OCI-LY3 (cell line): ENCODE data around the gene OAT.

Experiments
- H2AFZ ChIP-seq: fragments of 200-600, 300-600 bp; shearing (Covaris generic); 2 replicates; pipeline ENCODE4 v1.6.0; 2014; ENCODE audit warnings: antibody characterized with exemption, low read depth, low read length
- H3K27ac ChIP-seq: fragments of 200-600, 300-600 bp; sonication (generic); 2 replicates; pipeline ENCODE4 v1.5.1; 2014; ENCODE audit warnings: mild to moderate bottlenecking, low read length, moderate library complexity, mixed read lengths
- H3K27me3 ChIP-seq: fragments of 200-600, 300-600 bp; sonication (generic); 2 replicates; pipeline ENCODE4 v1.6.1; 2014; ENCODE audit warnings: low read depth, low read length, mixed read lengths
- H3K36me3 ChIP-seq: fragments of 200-600, 300-600 bp; sonication (generic); replicated peaks from 2 replicates; pipeline ENCODE3; 2014; ENCODE audit warnings: low read depth, low read length, mixed read lengths
- H3K4me1 ChIP-seq: fragments of 300-600, 200-600 bp; sonication (generic); 2 replicates; pipeline ENCODE4 v1.6.1; 2014; ENCODE audit warnings: low read length, mixed read lengths
- H3K4me2 ChIP-seq: fragments of 200-600, 300-600 bp; sonication (generic); 2 replicates; pipeline ENCODE4 v1.6.1; 2014; ENCODE audit warnings: low read length, mixed read lengths
- H3K4me3 ChIP-seq: fragments of 300-600, 200-600 bp; sonication (generic); 2 replicates; pipeline ENCODE4 v1.5.1; 2014; ENCODE audit warnings: antibody characterized with exemption, mild to moderate bottlenecking, low read length, moderate library complexity
- H3K79me2 ChIP-seq: fragments of 300-600, 200-600 bp; shearing (Covaris generic); 2 replicates; pipeline ENCODE4 v1.6.1; 2014; ENCODE audit warnings: mild to moderate bottlenecking, low read length, mixed read lengths
- H3K9ac ChIP-seq: fragments of 300-600, 200-600 bp; shearing (Covaris generic); 2 replicates; pipeline ENCODE4 v1.6.0; 2014; ENCODE audit warnings: mild to moderate bottlenecking, low read length, moderate library complexity
- H3K9me3 ChIP-seq: fragments of 200-600, 300-600 bp; shearing (Covaris generic); 2 replicates; pipeline ENCODE4 v1.6.1; 2014; ENCODE audit warnings: low read length, mixed read lengths; ENCODE audit not compliant: insufficient read depth
- H4K20me1 ChIP-seq: fragments of 200-600, 300-600 bp; sonication (generic); 2 replicates; pipeline ENCODE4 v1.6.1; 2016; ENCODE audit warnings: low read length, mixed read lengths; ENCODE audit not compliant: insufficient read depth
- EZH2phosphoT487 ChIP-seq: fragments of 200-600 bp; shearing (Covaris generic); IDR thresholded peaks from 2 replicates; pipeline ENCODE4 v1.6.1; 2018; ENCODE audit warnings: antibody characterized with exemption, mixed run types, low read depth
- TF ChIP-seq, protein P1 (sequence below): fragments of 200-600, 300-600 bp; sonication (generic); IDR thresholded peaks from 2 replicates; pipeline ENCODE4 v1.5.1; 2014; ENCODE audit warnings: antibody characterized with exemption, low read length, low read depth

Gene OAT

DNA sequence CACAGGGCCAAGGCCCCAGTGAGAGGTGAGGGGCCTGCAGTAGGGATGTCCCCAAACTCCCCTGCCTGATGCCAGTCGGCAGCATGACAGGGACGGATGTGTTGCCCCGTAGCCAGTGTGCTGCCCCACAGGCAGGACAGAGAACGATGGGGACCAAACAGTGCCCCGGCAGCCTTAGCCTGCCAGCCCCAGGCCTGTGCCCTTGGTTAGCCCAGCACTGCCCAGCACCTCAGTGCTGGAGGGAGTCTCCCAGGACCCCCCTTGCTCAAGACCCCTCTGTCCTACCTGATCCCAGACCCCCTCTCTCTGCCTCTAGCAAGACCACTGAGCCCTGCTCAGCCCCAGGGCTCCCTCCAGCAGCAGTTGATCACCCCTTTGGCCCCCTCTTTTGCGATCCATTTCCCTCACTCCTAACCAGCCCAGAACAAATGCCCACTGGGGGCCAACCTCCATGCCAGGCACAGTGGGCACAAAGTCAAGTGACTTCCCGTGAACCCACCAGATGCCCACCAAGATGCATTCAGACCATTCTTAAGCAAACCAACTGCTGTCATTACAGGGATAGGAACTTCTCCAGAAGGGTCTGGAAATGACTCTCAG, 34.0 kb downstream of the OAT start:
- H3K27me3 ChIP-seq, result 0 out of 2 replicates have a peak, but pooled peaks cover 3% of the 10 kb centered on the region
- H3K79me2 ChIP-seq, result no peaks in the 10 kb centered on the region
- H3K4me3 ChIP-seq, result no peak overlapping the region
- H3K4me2 ChIP-seq, result no peak overlapping the region
- no peak overlapping the region for H3K27ac ChIP-seq
- peaks cover 3% of the 10 kb centered on the region for H3K4me1 ChIP-seq
- H3K36me3 ChIP-seq, result no peaks in the 10 kb centered on the region
- H4K20me1 ChIP-seq, result no peaks in the 10 kb centered on the region
- no peak overlapping the region for H2AFZ ChIP-seq
- TF ChIP-seq, protein P1, sequence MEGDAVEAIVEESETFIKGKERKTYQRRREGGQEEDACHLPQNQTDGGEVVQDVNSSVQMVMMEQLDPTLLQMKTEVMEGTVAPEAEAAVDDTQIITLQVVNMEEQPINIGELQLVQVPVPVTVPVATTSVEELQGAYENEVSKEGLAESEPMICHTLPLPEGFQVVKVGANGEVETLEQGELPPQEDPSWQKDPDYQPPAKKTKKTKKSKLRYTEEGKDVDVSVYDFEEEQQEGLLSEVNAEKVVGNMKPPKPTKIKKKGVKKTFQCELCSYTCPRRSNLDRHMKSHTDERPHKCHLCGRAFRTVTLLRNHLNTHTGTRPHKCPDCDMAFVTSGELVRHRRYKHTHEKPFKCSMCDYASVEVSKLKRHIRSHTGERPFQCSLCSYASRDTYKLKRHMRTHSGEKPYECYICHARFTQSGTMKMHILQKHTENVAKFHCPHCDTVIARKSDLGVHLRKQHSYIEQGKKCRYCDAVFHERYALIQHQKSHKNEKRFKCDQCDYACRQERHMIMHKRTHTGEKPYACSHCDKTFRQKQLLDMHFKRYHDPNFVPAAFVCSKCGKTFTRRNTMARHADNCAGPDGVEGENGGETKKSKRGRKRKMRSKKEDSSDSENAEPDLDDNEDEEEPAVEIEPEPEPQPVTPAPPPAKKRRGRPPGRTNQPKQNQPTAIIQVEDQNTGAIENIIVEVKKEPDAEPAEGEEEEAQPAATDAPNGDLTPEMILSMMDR, result no peak
- TF ChIP-seq EZH2phosphoT487, result no peak
- H3K9ac ChIP-seq, result no peak overlapping the region
- no peaks in the 10 kb centered on the region for H3K9me3 ChIP-seq

DNA sequence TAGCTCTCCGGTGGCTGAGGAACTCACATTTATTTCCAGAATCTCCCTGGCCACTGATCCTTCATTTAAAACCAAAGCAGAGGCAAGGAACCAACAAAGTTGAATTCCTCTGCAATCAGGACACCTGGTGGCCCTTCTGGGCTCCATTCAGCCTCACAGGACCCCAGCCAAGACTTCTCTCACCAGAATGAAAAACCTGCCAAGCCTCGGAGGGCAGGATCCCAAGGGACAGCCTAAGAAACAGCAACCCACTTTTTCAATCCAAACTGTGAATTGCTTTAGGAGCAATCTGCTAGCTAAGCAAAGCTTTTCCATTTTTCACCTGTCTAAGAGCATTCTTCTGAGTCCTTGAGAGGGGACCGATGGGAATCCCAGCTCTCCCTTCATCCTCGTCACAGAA, 34.6 kb downstream of the OAT start:
- Histone ChIP-seq H3K79me2 (no peaks in the 10 kb centered on the region), H3K27ac (no peak overlapping the region), H3K4me1 (no peaks in the 10 kb centered on the region), H3K4me3 (no peak overlapping the region), H3K9ac (no peak overlapping the region), H3K9me3 (no peaks in the 10 kb centered on the region), H3K27me3 (0 out of 2 replicates have a peak, but pooled peaks cover 3% of the 10 kb centered on the region), H3K36me3 (no peaks in the 10 kb centered on the region), H3K4me2 (no peak overlapping the region), H4K20me1 (no peaks in the 10 kb centered on the region), H2AFZ (no peak overlapping the region)
- TF ChIP-seq EZH2phosphoT487, result no peak
- TF ChIP-seq, protein P1, result no peak

DNA sequence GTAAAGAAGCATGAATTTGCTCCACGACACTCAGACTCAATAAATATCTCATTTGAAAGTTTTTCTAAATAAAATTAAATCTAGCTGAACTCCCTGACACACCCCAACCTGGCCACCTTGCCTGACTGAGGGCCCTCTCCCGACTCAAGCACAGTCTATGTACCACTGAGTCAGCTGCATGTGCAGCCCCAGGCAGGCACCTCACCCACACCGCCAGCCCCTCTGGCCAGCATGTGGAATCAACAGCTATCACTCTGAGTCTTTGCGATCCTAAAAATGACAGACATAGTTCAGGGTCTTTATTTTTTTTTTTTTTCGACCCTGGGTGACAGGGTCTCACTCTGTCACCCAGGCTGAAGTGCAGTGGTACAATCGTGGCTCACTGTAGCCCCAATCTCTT, 35.2 kb downstream of the OAT start:
- Histone ChIP-seq H3K4me2 (no peak overlapping the region), H3K9ac (no peak overlapping the region), H3K27me3 (0 out of 2 replicates have a peak, but pooled peaks cover 3% of the 10 kb centered on the region), H3K36me3 (no peaks in the 10 kb centered on the region), H4K20me1 (no peaks in the 10 kb centered on the region), H3K4me3 (no peak overlapping the region), H3K79me2 (no peaks in the 10 kb centered on the region), H3K27ac (no peak overlapping the region), H3K4me1 (no peaks in the 10 kb centered on the region), H3K9me3 (no peaks in the 10 kb centered on the region), H2AFZ (no peak overlapping the region)
- TF ChIP-seq, protein P1, result no peak
- no peak for TF ChIP-seq EZH2phosphoT487

DNA sequence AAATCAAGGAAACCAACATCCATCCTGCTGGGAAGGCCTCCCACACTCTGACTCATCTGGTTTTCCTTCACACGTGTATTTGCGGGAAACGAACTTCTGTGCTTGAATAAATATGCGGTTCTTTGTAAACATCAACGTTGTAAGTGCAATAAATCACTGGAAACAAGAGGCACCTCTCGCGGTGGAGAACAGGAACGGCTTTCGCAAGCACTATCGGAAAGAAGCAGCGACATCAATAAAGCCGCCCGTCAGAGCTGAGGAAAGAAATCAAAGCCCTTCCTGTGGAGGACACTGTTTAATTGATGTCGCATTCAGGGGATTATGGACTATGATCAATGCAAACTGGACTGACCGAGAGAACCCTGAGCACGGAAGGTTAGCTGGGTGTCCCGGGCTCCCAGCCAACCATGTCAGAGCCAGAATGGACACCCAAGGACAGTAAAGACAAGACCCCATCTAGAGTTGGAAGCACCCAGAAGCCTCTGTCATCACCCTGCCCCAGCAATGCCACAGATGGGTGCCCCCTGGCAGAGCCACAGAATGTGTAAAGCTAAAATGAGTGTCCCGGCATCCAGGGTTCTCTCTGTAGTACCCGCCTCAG, 37.6 kb downstream of the OAT start:
- Histone ChIP-seq H4K20me1 (no peaks in the 10 kb centered on the region), H3K4me2 (no peak overlapping the region), H3K27ac (no peak overlapping the region), H3K27me3 (0 out of 2 replicates have a peak, but pooled peaks cover 3% of the 10 kb centered on the region), H3K9ac (no peak overlapping the region), H3K79me2 (no peaks in the 10 kb centered on the region), H2AFZ (no peak overlapping the region), H3K9me3 (no peaks in the 10 kb centered on the region), H3K4me1 (no peaks in the 10 kb centered on the region), H3K36me3 (no peaks in the 10 kb centered on the region), H3K4me3 (no peak overlapping the region)
- TF ChIP-seq, protein P1, result no peak
- no peak for TF ChIP-seq EZH2phosphoT487
